ENCODE measurements around the gene CEP70. TPM values are rescaled to one million over a fixed set of nuclear protein-coding genes. Genes with fewer than 3 reads are reported as not detected.

CEP70 gene
- total RNA-seq, 1 experiment from 2014 or later = 32.6 TPM

GRCh38 chr3:138450181-138450580 lies 143.9 kb downstream of the CEP70 start:
- Histone ChIP-seq H3K56ac (ENCODE audit: insufficient read length, low read depth, low read length) (no peak overlapping the region), H3T11ph (ENCODE audit: low read length) (no peak overlapping the region), H3K23me2 (ENCODE audit: insufficient read length, low read depth, low read length, poor library complexity, severe bottlenecking) (no peaks in the 10 kb centered on the region), H3K27ac (ENCODE audit: insufficient read length, low read depth, low read length) (no peak overlapping the region), H2BK5ac (ENCODE audit: insufficient read length, low read length) (no peak overlapping the region), H4K91ac (ENCODE audit: insufficient read length, low read depth, low read length) (no peak overlapping the region), H2BK12ac (ENCODE audit: insufficient read length, low read depth, low read length) (no peak overlapping the region), H3K23ac (ENCODE audit: insufficient read length, low read depth, low read length) (no peak overlapping the region), H3K4me1 (ENCODE audit: insufficient read depth, low read length) (no peaks in the 10 kb centered on the region), H3K4me2 (ENCODE audit: insufficient read depth, insufficient read length, low read length) (no peak overlapping the region), H3K9ac (ENCODE audit: extremely low read depth, insufficient read length, low read length) (no peak overlapping the region), H3K79me1 (ENCODE audit: insufficient read depth, low read depth, low read length, poor library complexity, severe bottlenecking) (no peaks in the 10 kb centered on the region), H4K20me1 (ENCODE audit: control insufficient read depth, insufficient read depth, insufficient read length) (no peaks in the 10 kb centered on the region), H4K5ac (ENCODE audit: insufficient read length, low read depth, low read length) (no peak overlapping the region), H2BK120ac (ENCODE audit: low read depth, low read length, poor library complexity, severe bottlenecking) (no peak overlapping the region), H3K4ac (ENCODE audit: low read depth, low read length) (no peak overlapping the region), H2AK5ac (ENCODE audit: insufficient read length, low read length) (no peak overlapping the region), H3K14ac (ENCODE audit: insufficient read depth, low read length) (no peak overlapping the region), H3K18ac (ENCODE audit: insufficient read length, low read depth, low read length) (no peak overlapping the region), H2AFZ (ENCODE audit: low read length) (no peak overlapping the region), H2BK15ac (ENCODE audit: low read depth, low read length) (no peak overlapping the region), H3K79me2 (ENCODE audit: insufficient read depth, low read length) (no peaks in the 10 kb centered on the region), H3K9me3 (ENCODE audit: control insufficient read depth, low read depth, low read length) (no peaks in the 10 kb centered on the region), H3K27me3 (ENCODE audit: insufficient read depth, low read length) (no peaks in the 10 kb centered on the region), H4K8ac (replicated peaks; ENCODE audit: insufficient read length, low read depth, low read length) (no peak overlapping the region), H2BK20ac (ENCODE audit: low read depth, low read length, poor library complexity, severe bottlenecking) (no peak overlapping the region)
- Mint-ChIP-seq H3K4me1 (peaks cover 13 to 17% of the 10 kb centered on the region in 2 experiments), H3K9me3 (no peaks in the 10 kb centered on the region), H3K27me3 (ENCODE audit: low read depth) (no peaks in the 10 kb centered on the region), H3K27ac (peak overlapping the region in 2 of 3 experiments; percentile 5 to 64; a peak in 1 of 7 replicates), H3K36me3 (ENCODE audit: insufficient read depth in 1 of 3, low read depth in 3 of 3) (no peaks in the 10 kb centered on the region; a peak in 1 of 7 replicates), H3K4me3 (no peak overlapping the region)
- WGBS (ENCODE audit: extremely low coverage, insufficient read length, low lambda C conversion rate) = no CpG with 5 or more reads among the region's 7 CpGs
- no peak for TF ChIP-seq CTCF (conservative IDR thresholded peaks at IDR 0.05)
- no peak for DNase-seq

Measured in H9 (cell line).